Endothelial cell of umbilical vein (primary cell): ENCODE measurements around the gene FAM98B. TPM values are rescaled to one million over a fixed set of nuclear protein-coding genes. Genes with fewer than 3 reads are reported as not detected.

Experiments
- BruUV-seq: library from RNA; stranded (reverse); fragments of 400-500 nt; replicated peaks from 2 replicates; lab custom pipeline; 2021; lab: Mats Ljungman, UMichigan
- CTCF ChIA-PET: fragments of 300-600, 350-600 bp; sonication (Branson Sonifier 250); formaldehyde crosslinking; loops from one replicate; lab custom pipeline; 2021; ENCODE audit warnings: antibody characterized with exemption, inconsistent platforms; lab: Charles Lee
- POLR2A ChIA-PET: fragments of 300-600, 350-600 bp; sonication (Branson Sonifier 250); formaldehyde crosslinking; loops from one replicate; lab custom pipeline; 2021; ENCODE audit warnings: antibody characterized with exemption, inconsistent platforms; lab: Charles Lee
- DNase-seq: peaks from one replicate; pipeline ENCODE4 v3.0.0-alpha.2; 2011; ENCODE audit warnings: low read depth, low spot score
- FAIRE-seq: peaks from 2 replicates; lab custom pipeline; 2011; peaks lifted over from hg19 to GRCh38; lab: Jason Lieb, UNC
- H2AFZ ChIP-seq: 2 replicates; pipeline ENCODE4 v1.6.0; 2012; ENCODE audit warnings: low read depth, low read length, control low read depth, inconsistent platforms
- H3K27ac ChIP-seq: 2 replicates; pipeline ENCODE4 v1.5.1; 2011; ENCODE audit warnings: low read depth, mild to moderate bottlenecking, control low read depth, low read length, moderate library complexity; ENCODE audit not compliant: insufficient read depth
- H3K27me3 ChIP-seq, 2 experiments: 2 replicates each; pipeline versions ENCODE4 v1.6.0 to v1.6.1; 2011; ENCODE audit warnings: low read length in 2 of 2, mixed read lengths in 1 of 2; ENCODE audit not compliant: control insufficient read depth in 2 of 2, insufficient read depth in 2 of 2
- H3K36me3 ChIP-seq, 2 experiments: 2 replicates in 1 of 2; 3 replicates in 1 of 2; pipeline ENCODE4 v1.5.1; 2011; ENCODE audit warnings: low read length in 2 of 2, mild to moderate bottlenecking in 1 of 2, moderate library complexity in 1 of 2; ENCODE audit not compliant: control insufficient read depth in 2 of 2, insufficient read depth in 2 of 2; ENCODE audit errors: extremely low read depth in 1 of 2
- H3K4me1 ChIP-seq: 3 replicates; pipeline ENCODE4 v1.5.1; 2011; ENCODE audit warnings: mild to moderate bottlenecking, low read length; ENCODE audit not compliant: control insufficient read depth, insufficient read depth; ENCODE audit errors: extremely low read depth
- H3K4me2 ChIP-seq: 2 replicates; pipeline ENCODE4 v1.6.1; 2011; ENCODE audit warnings: low read length, control low read depth, mixed read lengths; ENCODE audit not compliant: insufficient read depth
- H3K4me3 ChIP-seq, 3 experiments: fragments of 200-600 bp in 1 of 3; sonication (generic), shearing (Covaris generic) in 1 of 3; replicated peaks in 1 of 3; 2 replicates each; pipeline ENCODE4 v1.5.1; 2011 to 2016; ENCODE audit warnings: control low read depth in 3 of 3, low read length in 3 of 3, mild to moderate bottlenecking in 2 of 3, inconsistent platforms in 1 of 3, low read depth in 1 of 3, moderate library complexity in 1 of 3; ENCODE audit not compliant: insufficient read depth in 1 of 3
- H3K79me2 ChIP-seq: 2 replicates; pipeline ENCODE4 v1.6.0; 2012; ENCODE audit warnings: low read length, inconsistent platforms; ENCODE audit not compliant: control insufficient read depth, insufficient read depth
- H3K9ac ChIP-seq: replicated peaks from 2 replicates; pipeline ENCODE3; 2011; ENCODE audit warnings: low read length, control low read depth; ENCODE audit not compliant: insufficient read depth; ENCODE audit errors: extremely low read depth
- H3K9me1 ChIP-seq: replicated peaks from 3 replicates; pipeline ENCODE4 v1.6.0; 2011; ENCODE audit warnings: mild to moderate bottlenecking, low read length; ENCODE audit not compliant: control insufficient read depth, insufficient read depth; ENCODE audit errors: extremely low read depth
- H3K9me3 ChIP-seq: replicated peaks from 2 replicates; pipeline ENCODE4 v1.5.1; 2012; ENCODE audit warnings: low read length, inconsistent platforms; ENCODE audit not compliant: control insufficient read depth, insufficient read depth
- H4K20me1 ChIP-seq: replicated peaks from 2 replicates; pipeline ENCODE3; 2011; ENCODE audit warnings: mild to moderate bottlenecking, low read length; ENCODE audit not compliant: control insufficient read depth, insufficient read depth; ENCODE audit errors: extremely low read depth
- EZH2 ChIP-seq: IDR thresholded peaks from 2 replicates; pipeline ENCODE4 v1.6.1; 2012; ENCODE audit warnings: borderline replicate concordance, low read depth, mild to moderate bottlenecking, moderate library complexity, low read length, inconsistent platforms; ENCODE audit not compliant: severe bottlenecking
- FOS ChIP-seq: IDR thresholded peaks from 2 replicates; pipeline ENCODE4 v1.6.1; 2011; ENCODE audit warnings: mild to moderate bottlenecking, low read length, moderate library complexity, borderline replicate concordance; ENCODE audit not compliant: insufficient read depth
- GATA2 ChIP-seq: IDR thresholded peaks from 2 replicates; pipeline ENCODE4 v1.7.0; 2011; ENCODE audit warnings: low read depth, mild to moderate bottlenecking, moderate library complexity, mixed read lengths, low read length; ENCODE audit not compliant: insufficient read length, insufficient read depth
- JUN ChIP-seq: IDR thresholded peaks from 2 replicates; pipeline ENCODE4 v1.6.1; 2011; ENCODE audit warnings: borderline replicate concordance, low read depth; ENCODE audit not compliant: insufficient read length, insufficient read depth
- MYC ChIP-seq: IDR thresholded peaks from one replicate; pipeline ENCODE4 v1.6.1; 2011; ENCODE audit warnings: mild to moderate bottlenecking, low read depth, low read length
- POLR2A ChIP-seq: IDR thresholded peaks from 2 replicates; pipeline ENCODE4 v1.6.1; 2012; ENCODE audit warnings: low read depth, mild to moderate bottlenecking, control low read depth, low read length
- POLR2AphosphoS5 ChIP-seq: IDR thresholded peaks from 2 replicates; pipeline ENCODE4 v1.6.1; 2012; ENCODE audit warnings: low read depth, mild to moderate bottlenecking, control low read depth, low read length, moderate library complexity; ENCODE audit not compliant: insufficient read depth
- dilution Hi-C: fragments of 300-500 bp; cut with MboI; formaldehyde crosslinking; loops from one replicate; pipeline ENCODE4 v1.15.0; 2019; ENCODE audit warnings: low sequenced_read_pairs; ENCODE audit not compliant: extremely low pct_ligation_motif_present
- intact Hi-C: fragments of 100-400 bp; cut with micrococcal nuclease; formaldehyde crosslinking; loops from one replicate; pipeline ENCODE4 v1.10.0; 2022
- polyA plus RNA-seq, 4 experiments: library from polyadenylated mRNA; depleted of rRNA in 3 of 4; stranded (reverse) in 3 of 4; unstranded in 1 of 4; fragments of >200 nt; gene quantifications; 2 replicates each; pipeline versions ENCODE4 v1.2.1 to v1.2.3, GENCODE V29; 2011 to 2012; ENCODE audit warnings: missing spikeins in 1 of 4
- total RNA-seq: library from RNA; stranded (reverse); gene quantifications from 2 replicates; pipeline ENCODE4 v1.2.3, GENCODE V29; 2021
- TF ChIP-seq, protein P1 (sequence below): IDR thresholded peaks from 2 replicates; pipeline ENCODE4 v1.6.1; 2011; ENCODE audit not compliant: insufficient read depth, insufficient read length
- TF ChIP-seq, protein P2 (sequence below), 2 donors: IDR thresholded peaks; 1 replicate in 1 of 2; 2 replicates in 1 of 2; pipeline ENCODE4 v1.5.1; 2011; ENCODE audit warnings: low read length in 2 of 2, mild to moderate bottlenecking in 2 of 2, moderate library complexity in 2 of 2, control low read depth in 1 of 2, inconsistent platforms in 1 of 2, low read depth in 1 of 2; ENCODE audit not compliant: insufficient read depth in 1 of 2; ENCODE audit errors: extremely low read depth in 1 of 2

Gene FAM98B
- total and polyA plus RNA-seq, 2 donors (not counting 3 experiments of a cell fraction or from before 2014, with no cell fraction given), result 4.2 to 22.3 TPM

DNA sequence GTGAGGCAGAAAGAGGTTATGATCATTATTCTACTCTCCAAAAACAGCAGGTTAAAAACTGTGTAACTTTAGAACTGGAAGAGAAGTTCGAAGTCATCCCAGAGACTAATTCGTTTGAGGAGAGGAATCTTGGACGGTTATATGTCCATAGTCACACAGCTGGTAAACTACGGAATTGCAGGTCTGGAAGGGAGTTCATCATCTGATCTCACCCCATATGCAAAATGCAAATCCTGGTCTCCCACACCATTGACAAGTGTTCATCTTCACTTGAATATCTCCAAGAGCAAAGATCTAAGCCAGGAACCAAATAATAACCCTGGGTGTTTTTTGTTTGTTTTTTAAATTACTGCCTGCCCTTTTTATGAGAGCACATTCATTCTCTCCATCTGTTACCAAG, 53.1 kb downstream of the FAM98B start:
- H3K4me2 ChIP-seq, result no peak overlapping the region
- H3K9ac ChIP-seq, result no peak overlapping the region
- H2AFZ ChIP-seq, result no peak overlapping the region
- BruUV-seq, result no TSS peak
- H3K27me3 ChIP-seq, result peaks cover 0 to 4% of the 10 kb centered on the region in 2 experiments
- dilution Hi-C loops (no loop called here), intact Hi-C loops (no loop called here)
- no peaks in the 10 kb centered on the region for H3K36me3 ChIP-seq
- H3K79me2 ChIP-seq, result no peaks in the 10 kb centered on the region
- no peaks in the 10 kb centered on the region for H3K9me3 ChIP-seq
- DNase-seq (no peak), FAIRE-seq (no peak)
- no peaks in the 10 kb centered on the region for H4K20me1 ChIP-seq
- no peak overlapping the region for H3K27ac ChIP-seq
- POLR2A ChIA-PET, result no interaction called here
- H3K4me3 ChIP-seq, result no peak overlapping the region
- TF ChIP-seq EZH2, result no peak
- TF ChIP-seq, protein P1, sequence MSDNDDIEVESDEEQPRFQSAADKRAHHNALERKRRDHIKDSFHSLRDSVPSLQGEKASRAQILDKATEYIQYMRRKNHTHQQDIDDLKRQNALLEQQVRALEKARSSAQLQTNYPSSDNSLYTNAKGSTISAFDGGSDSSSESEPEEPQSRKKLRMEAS, result no peak
- no peak for TF ChIP-seq MYC
- TF ChIP-seq JUN, result no peak
- TF ChIP-seq FOS, result no peak
- no peak for TF ChIP-seq POLR2A
- TF ChIP-seq, protein P2, sequence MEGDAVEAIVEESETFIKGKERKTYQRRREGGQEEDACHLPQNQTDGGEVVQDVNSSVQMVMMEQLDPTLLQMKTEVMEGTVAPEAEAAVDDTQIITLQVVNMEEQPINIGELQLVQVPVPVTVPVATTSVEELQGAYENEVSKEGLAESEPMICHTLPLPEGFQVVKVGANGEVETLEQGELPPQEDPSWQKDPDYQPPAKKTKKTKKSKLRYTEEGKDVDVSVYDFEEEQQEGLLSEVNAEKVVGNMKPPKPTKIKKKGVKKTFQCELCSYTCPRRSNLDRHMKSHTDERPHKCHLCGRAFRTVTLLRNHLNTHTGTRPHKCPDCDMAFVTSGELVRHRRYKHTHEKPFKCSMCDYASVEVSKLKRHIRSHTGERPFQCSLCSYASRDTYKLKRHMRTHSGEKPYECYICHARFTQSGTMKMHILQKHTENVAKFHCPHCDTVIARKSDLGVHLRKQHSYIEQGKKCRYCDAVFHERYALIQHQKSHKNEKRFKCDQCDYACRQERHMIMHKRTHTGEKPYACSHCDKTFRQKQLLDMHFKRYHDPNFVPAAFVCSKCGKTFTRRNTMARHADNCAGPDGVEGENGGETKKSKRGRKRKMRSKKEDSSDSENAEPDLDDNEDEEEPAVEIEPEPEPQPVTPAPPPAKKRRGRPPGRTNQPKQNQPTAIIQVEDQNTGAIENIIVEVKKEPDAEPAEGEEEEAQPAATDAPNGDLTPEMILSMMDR (IDR thresholded peaks at IDR 0.05; ENCODE audit: extremely low read depth in 1 of 2, insufficient read depth in 1 of 2, low read depth in 1 of 2, low read length in 2 of 2), result no peak
- no peak for TF ChIP-seq POLR2AphosphoS5
- TF ChIP-seq GATA2, result no peak
- H3K9me1 ChIP-seq, result no peaks in the 10 kb centered on the region
- CTCF ChIA-PET, result interaction anchor here (0.5 to 4.1 kb wide), 2 partner anchors 57 to 174 kb away, joined by 3 to 19 read pairs; partner anchors contain the start of gene RASGRP1
- H3K4me1 ChIP-seq, result no peaks in the 10 kb centered on the region
